GM19395 (cell line): Measurements from ENCODE around the gene UBXN1.

Experiments used
- ATAC-seq: cut with Tn5 transposase; IDR thresholded peaks from one replicate; pipeline ENCODE4 v1.9.1; 2021; ENCODE audit warnings: mild to moderate bottlenecking, moderate library complexity; ENCODE audit not compliant: unreplicated experiment

The UBXN1 gene

DNA sequence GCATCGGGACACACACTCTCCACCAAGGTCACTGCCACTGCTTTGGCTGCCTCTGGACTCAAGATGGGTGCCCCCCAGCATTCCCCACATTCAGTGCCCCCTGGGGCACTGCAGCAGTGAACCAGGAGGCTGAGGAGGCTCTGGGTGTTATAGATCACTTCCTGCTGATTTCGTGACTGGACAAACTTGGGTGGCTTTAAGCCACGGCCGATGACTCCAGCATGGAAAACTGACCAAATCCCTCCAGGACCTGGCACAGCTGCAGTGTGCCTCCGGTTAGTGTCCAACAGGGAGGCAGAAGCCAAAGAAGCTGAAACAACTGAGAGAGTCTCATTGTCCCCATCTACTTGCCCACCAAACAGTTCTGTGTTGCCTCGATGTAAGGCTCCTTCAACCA is 31.3 kb downstream of the UBXN1 start:
- ATAC-seq: no peak

DNA sequence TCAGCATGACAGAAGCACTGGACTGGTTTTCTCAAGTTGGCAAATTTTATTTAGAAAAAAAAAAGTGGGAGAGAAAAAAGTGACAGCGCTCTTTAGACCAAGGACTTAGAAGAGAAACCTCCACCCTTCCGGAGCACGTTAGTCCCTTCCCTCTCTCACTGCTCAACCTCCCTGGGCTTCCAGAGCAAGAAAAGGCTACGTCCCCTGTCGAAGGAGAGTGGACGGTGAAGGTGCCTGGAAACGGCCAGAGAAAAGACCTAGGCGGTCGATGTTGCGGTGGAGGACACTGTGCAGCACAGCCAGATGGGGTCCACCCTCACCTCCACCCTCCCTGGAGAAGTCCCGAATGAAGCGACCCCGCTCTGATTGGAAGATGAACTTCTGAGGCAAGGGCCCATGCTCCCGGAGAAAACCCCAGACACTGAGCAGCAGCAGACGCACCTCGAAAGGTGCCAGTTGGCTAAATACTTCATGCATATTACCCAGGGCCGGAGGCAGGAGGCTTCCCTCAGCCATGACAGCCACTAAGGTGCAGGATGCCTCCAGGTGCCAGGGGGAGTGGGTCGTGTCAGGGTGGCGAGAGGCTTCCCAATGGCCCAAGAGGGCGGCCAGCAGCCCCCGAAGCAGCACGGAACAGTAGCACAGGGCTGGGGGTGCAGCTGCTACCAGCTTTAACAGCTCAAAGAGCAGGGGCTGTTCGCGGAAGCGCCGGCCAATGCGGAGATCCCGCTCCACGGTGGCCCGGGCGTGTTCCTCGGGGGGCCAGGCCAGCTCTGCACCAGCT is 31.9 kb downstream of the UBXN1 start:
- no peak for ATAC-seq

DNA sequence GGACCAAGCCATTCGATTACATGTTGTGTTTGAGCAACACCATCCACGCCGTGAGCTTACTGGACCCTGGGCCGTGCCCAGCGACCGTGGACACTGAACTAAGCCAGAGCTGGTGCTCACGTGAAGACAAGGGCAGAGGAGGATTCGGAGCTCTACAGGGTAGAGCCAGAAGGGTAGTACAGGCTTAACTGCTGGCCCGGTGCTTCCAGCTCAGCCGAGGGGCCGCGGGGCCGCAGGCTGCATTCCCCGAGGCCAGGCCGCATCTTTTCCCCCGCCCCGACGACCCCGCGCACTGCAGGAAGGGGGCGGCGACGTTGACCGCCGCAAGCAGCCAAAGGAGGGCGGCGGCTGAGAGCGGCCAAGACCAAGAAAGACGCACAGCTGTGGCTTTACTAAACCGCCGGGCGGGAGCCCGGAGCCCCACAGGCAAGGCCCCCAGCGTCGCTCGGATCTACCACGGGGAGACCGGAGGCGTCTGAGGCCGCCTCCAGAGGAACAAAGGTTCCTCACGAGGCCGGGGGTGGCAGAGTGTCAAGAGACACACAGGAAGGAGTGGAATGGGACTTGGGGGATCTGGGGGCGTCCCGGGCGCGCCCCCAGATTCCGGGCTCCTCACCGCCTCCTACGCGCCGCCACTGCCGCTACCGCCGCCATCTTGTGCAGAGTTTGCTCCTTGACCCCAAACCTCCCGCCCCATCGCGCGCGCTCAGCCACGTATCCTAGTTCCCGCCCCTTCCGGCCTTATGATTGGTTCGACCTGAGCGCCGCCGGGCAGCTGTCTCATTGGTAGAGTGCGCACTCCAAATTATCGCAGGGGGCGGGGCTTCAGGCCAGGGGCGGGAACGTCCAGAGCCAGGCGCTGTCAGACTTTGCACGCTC is 32.7 kb downstream of the UBXN1 start, which contains the start of gene GANAB:
Gene GANAB, minus strand, starts transcription at position 668 of the 879 bp plus-strand sequence. Its CDS starts 14 bp downstream, at position 654.
- ATAC-seq: peak; percentile 89

DNA sequence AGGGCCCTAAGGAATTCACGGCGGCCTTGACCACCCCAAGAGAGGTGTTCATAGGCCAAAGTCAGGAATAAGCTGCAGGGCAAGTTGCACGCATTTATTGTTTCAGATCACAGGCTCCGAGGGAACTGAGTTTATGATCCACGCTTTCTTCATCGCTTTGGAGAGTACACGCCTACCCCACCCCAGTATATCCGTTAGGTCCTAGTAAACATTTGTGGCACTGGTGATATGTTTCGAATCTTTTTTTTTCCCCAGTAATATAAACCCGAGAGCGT is 33.3 kb downstream of the UBXN1 start:
- ATAC-seq: no peak

DNA sequence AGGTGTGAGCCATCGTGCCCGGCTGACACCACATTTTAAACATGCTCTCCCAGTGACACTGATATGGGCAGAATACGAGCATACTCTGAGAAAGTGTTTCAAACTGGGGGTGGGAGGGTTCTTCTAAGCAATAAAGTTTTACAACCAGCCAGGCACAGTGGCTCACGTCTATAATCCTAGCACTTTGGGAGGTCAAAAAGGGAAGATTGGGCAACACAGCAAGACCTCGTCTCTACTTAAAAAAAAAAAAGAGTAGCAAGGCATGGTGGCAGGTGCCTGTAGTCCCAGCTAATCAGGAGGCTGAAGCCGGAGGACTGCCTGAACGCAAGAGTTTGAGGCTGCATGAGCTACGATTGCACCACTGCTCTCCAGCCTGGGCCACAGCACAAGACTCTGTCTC is 34.7 kb downstream of the UBXN1 start:
- ATAC-seq: no peak

DNA sequence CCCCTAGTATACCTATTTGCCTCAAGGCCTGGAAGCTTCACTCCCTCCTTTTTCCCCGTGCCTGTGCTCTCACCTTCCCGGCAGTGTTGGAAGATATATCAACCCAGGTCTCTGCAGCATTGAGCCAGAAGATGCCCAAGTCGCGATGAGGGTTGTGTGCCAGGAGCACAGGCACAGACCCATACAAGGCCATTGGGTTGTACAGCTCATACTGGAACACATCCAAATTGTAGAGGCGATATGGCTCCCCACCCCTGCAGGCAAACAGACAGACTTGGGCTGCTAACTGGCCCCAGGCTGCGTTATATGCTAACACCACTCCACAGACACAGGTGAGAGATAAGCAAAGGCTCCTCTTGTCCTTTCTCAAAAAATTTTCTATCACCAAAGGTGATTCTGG is 46.4 kb downstream of the UBXN1 start:
- ATAC-seq: no peak

DNA sequence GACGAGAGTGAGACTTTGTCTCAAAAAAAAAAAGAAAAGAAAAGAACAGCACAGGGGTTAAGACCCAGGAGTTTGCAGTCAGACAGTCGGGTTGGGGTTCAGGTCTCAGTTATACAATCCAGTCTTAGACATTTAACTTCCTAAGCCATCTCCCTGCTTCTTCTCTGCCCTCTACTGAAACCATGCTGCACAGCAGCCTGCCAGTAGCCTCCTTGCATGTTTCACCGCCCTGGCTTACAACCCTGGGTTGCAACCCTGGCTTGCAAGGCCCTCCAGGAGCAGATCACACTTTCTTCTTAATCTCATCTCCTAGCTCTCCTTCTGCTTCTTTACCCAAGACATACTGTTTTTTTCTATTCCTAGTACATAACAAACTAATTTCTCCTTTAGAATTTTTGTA is 51.2 kb downstream of the UBXN1 start:
- ATAC-seq: no peak
